Measurements from ENCODE around the gene PKP4. TPM values are rescaled to one million over a fixed set of nuclear protein-coding genes. Genes with fewer than 3 reads are reported as not detected.

Gene PKP4
- total and polyA plus RNA-seq, 2 donors (not counting 1 experiment from before 2014, with no cell fraction given) = 2.0 to 13.3 TPM

DNA sequence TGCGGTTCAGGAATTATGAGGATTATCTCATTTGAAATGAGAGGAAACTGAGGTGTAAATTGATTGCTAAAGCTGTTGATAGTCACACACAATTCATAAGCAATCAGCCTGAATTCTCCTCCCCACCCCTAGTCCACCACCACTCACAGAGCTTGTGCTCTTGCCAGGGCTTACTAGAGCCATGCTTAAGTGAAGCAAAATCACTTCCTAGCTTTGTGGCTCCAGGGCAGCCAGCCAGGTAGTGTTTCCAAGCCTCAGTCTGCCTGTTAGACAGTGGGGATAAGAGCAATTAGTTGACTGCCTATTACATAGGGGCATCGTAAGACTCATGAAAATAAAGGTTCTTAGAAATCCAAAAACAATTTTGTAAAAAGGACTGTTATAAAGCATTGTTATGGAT, 87.2 kb downstream of the PKP4 start:
- no peaks in the 10 kb centered on the region for H4K20me1 ChIP-seq (ENCODE audit: control insufficient read depth, insufficient read depth, low read length, poor library complexity, severe bottlenecking)
- DNase-seq = no peak
- H3K27me3 ChIP-seq (replicated peaks in 1 of 4; ENCODE audit: control extremely low read depth in 1 of 4, control insufficient read depth in 3 of 4, insufficient read depth in 4 of 4, low read length in 3 of 4) = no peaks in the 10 kb centered on the region
- H3K9ac ChIP-seq (ENCODE audit: low read length) = no peak overlapping the region
- H3K4me3 ChIP-seq (ENCODE audit: control extremely low read depth in 1 of 5, extremely low read depth in 1 of 5, insufficient read depth in 1 of 5, low read depth in 2 of 5, low read length in 4 of 5) = no peak overlapping the region
- ATAC-seq (ENCODE audit: low read depth) = no peak
- H3K79me2 ChIP-seq (ENCODE audit: control insufficient read depth, insufficient read depth, low read length) = no peaks in the 10 kb centered on the region
- TF ChIP-seq EZH2 (IDR thresholded peaks at IDR 0.05; ENCODE audit: borderline replicate concordance, insufficient read depth, low read depth, low read length, poor library complexity, severe bottlenecking) = no peak
- TF ChIP-seq, protein P1, sequence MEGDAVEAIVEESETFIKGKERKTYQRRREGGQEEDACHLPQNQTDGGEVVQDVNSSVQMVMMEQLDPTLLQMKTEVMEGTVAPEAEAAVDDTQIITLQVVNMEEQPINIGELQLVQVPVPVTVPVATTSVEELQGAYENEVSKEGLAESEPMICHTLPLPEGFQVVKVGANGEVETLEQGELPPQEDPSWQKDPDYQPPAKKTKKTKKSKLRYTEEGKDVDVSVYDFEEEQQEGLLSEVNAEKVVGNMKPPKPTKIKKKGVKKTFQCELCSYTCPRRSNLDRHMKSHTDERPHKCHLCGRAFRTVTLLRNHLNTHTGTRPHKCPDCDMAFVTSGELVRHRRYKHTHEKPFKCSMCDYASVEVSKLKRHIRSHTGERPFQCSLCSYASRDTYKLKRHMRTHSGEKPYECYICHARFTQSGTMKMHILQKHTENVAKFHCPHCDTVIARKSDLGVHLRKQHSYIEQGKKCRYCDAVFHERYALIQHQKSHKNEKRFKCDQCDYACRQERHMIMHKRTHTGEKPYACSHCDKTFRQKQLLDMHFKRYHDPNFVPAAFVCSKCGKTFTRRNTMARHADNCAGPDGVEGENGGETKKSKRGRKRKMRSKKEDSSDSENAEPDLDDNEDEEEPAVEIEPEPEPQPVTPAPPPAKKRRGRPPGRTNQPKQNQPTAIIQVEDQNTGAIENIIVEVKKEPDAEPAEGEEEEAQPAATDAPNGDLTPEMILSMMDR (IDR thresholded peaks at IDR 0.05) = no peak
- CTCF ChIA-PET = no interaction called here
- H3K4me2 ChIP-seq (replicated peaks; ENCODE audit: low read depth, low read length, poor library complexity, severe bottlenecking) = no peak overlapping the region
- Mint-ChIP-seq H3K4me1 (peaks cover 5% of the 10 kb centered on the region), H3K27ac (no peak overlapping the region), H3K9me3 (ENCODE audit: insufficient read depth) (no peaks in the 10 kb centered on the region), H3K27me3 (no peaks in the 10 kb centered on the region), H3K4me3 (no peak overlapping the region)
- no CpG with 5 or more reads among the region's 2 CpGs for WGBS (ENCODE audit: insufficient coverage)
- H3K36me3 ChIP-seq (replicated peaks in 1 of 2; ENCODE audit: control extremely low read depth in 1 of 2, control insufficient read depth in 1 of 2, extremely low read depth in 1 of 2, insufficient read depth in 2 of 2, low read length in 1 of 2) = no peaks in the 10 kb centered on the region
- H2AFZ ChIP-seq (ENCODE audit: insufficient read depth, low read depth, low read length, poor library complexity, severe bottlenecking) = no peak overlapping the region
- no peak overlapping the region for H3K27ac ChIP-seq (ENCODE audit: low read length in 2 of 2)
- no peaks in the 10 kb centered on the region for H3K9me3 ChIP-seq (ENCODE audit: control extremely low read depth in 1 of 3, control insufficient read depth in 2 of 3, insufficient read depth in 1 of 3, low read length in 2 of 3)
- intact Hi-C loops (cut with micrococcal nuclease) = no loop called here
- POLR2A ChIA-PET = no interaction called here
- no peaks in the 10 kb centered on the region for H3K4me1 ChIP-seq (ENCODE audit: control insufficient read depth in 2 of 2, insufficient read depth in 2 of 2, low read length in 2 of 2)

DNA sequence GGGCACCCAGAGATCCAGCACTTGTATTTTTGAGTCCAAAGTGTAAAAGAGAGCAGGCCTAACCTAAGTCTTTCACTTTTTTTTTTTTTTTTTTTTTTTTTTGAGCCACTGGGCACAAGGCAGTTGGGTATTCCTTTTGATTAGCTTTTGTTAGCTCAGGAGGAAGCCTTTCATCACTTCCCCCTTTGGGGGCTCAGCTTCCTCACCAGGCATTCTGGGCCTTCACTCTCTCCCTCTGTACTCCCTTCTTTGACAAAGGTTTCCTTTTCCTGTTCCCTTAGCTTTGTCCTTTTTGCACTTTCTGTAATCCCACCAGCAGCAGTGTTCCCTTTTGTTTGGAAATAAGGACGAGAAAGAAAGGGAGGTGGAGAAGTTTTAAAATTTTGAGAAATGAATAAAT, 88.2 kb downstream of the PKP4 start:
- intact Hi-C loops (cut with micrococcal nuclease) = no loop called here
- POLR2A ChIA-PET = no interaction called here
- H3K4me1 Mint-ChIP-seq = peaks cover 5% of the 10 kb centered on the region
- no peaks in the 10 kb centered on the region for H3K9me3 Mint-ChIP-seq (ENCODE audit: insufficient read depth)
- no peak overlapping the region for H3K27ac ChIP-seq (ENCODE audit: low read length in 2 of 2)
- H3K36me3 ChIP-seq (replicated peaks in 1 of 2; ENCODE audit: control extremely low read depth in 1 of 2, control insufficient read depth in 1 of 2, extremely low read depth in 1 of 2, insufficient read depth in 2 of 2, low read length in 1 of 2) = no peaks in the 10 kb centered on the region
- no peak overlapping the region for H3K4me3 Mint-ChIP-seq
- no peaks in the 10 kb centered on the region for H3K27me3 ChIP-seq (replicated peaks in 1 of 4; ENCODE audit: control extremely low read depth in 1 of 4, control insufficient read depth in 3 of 4, insufficient read depth in 4 of 4, low read length in 3 of 4)
- H2AFZ ChIP-seq (ENCODE audit: insufficient read depth, low read depth, low read length, poor library complexity, severe bottlenecking) = no peak overlapping the region
- no peaks in the 10 kb centered on the region for H4K20me1 ChIP-seq (ENCODE audit: control insufficient read depth, insufficient read depth, low read length, poor library complexity, severe bottlenecking)
- no peak overlapping the region for H3K4me3 ChIP-seq (ENCODE audit: control extremely low read depth in 1 of 5, extremely low read depth in 1 of 5, insufficient read depth in 1 of 5, low read depth in 2 of 5, low read length in 4 of 5)
- H3K9me3 ChIP-seq (ENCODE audit: control extremely low read depth in 1 of 3, control insufficient read depth in 2 of 3, insufficient read depth in 1 of 3, low read length in 2 of 3) = no peaks in the 10 kb centered on the region
- no peak for ATAC-seq (ENCODE audit: low read depth)
- no peaks in the 10 kb centered on the region for H3K4me1 ChIP-seq (ENCODE audit: control insufficient read depth in 2 of 2, insufficient read depth in 2 of 2, low read length in 2 of 2)
- WGBS (ENCODE audit: insufficient coverage) = no CpG with 5 or more reads among the region's 1 CpG
- no peak for DNase-seq
- H3K9ac ChIP-seq (ENCODE audit: low read length) = no peak overlapping the region
- no peak overlapping the region for H3K4me2 ChIP-seq (replicated peaks; ENCODE audit: low read depth, low read length, poor library complexity, severe bottlenecking)
- H3K27ac Mint-ChIP-seq = no peak overlapping the region
- H3K27me3 Mint-ChIP-seq = no peaks in the 10 kb centered on the region
- CTCF ChIA-PET = interaction anchor here (1.0 kb wide), 1 partner anchor 9 kb away, joined by 3 read pairs; no protein-coding TSS in a partner anchor
- no peaks in the 10 kb centered on the region for H3K79me2 ChIP-seq (ENCODE audit: control insufficient read depth, insufficient read depth, low read length)
- TF ChIP-seq, protein P1 (IDR thresholded peaks at IDR 0.05) = no peak
- TF ChIP-seq EZH2 (IDR thresholded peaks at IDR 0.05; ENCODE audit: borderline replicate concordance, insufficient read depth, low read depth, low read length, poor library complexity, severe bottlenecking) = no peak
